ENCODE measurements around the gene RCOR3. TPM values are rescaled to one million over a fixed set of nuclear protein-coding genes. Genes with fewer than 3 reads are reported as not detected.
"Not testable (repeated sequence)": the region's sequence is repeated elsewhere in the genome, so short reads cannot be mapped to it uniquely, and the experiment has no call there.

Gene RCOR3
- total and polyA plus RNA-seq, 8 donors: 19.0 to 34.6 (median 25.5) TPM

DNA sequence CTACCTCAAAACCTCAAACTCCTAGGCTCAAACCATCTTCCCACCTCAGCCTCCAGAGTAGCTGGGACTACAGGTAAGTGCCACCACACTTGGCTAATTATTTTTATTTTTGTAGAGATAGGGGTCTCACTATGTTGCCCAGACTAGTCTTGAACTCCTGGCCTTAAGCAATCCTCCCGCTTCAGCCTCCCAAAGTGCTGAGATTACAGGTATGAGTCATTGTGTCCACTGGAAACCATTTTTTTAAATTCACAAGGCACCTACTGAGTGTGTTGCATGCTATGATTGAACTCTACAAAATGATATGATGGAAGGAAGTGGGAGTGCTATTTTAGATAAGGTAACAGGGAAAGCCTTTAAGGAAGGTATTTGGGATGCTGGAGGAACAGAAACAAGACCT, 41.8 kb upstream of the RCOR3 start:
- intact Hi-C loops (cut with DNase I): no loop called here
- ATAC-seq (no peak), FAIRE-seq (no peak), DNase-seq (no peak)
- no peak overlapping the region for H3K27ac ChIP-seq
- no peaks in the 10 kb centered on the region for H3K4me1 ChIP-seq
- TF ChIP-seq, protein P1, sequence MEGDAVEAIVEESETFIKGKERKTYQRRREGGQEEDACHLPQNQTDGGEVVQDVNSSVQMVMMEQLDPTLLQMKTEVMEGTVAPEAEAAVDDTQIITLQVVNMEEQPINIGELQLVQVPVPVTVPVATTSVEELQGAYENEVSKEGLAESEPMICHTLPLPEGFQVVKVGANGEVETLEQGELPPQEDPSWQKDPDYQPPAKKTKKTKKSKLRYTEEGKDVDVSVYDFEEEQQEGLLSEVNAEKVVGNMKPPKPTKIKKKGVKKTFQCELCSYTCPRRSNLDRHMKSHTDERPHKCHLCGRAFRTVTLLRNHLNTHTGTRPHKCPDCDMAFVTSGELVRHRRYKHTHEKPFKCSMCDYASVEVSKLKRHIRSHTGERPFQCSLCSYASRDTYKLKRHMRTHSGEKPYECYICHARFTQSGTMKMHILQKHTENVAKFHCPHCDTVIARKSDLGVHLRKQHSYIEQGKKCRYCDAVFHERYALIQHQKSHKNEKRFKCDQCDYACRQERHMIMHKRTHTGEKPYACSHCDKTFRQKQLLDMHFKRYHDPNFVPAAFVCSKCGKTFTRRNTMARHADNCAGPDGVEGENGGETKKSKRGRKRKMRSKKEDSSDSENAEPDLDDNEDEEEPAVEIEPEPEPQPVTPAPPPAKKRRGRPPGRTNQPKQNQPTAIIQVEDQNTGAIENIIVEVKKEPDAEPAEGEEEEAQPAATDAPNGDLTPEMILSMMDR (IDR thresholded peaks at IDR 0.05): no peak
- H3K9me3 ChIP-seq: no peaks in the 10 kb centered on the region
- H3K4me3 ChIP-seq: no peak overlapping the region
- no peaks in the 10 kb centered on the region for H3K27me3 ChIP-seq
- H3K36me3 ChIP-seq: no peaks in the 10 kb centered on the region
- 89 to 97% methylated on average over 1 of the region's 1 CpG for WGBS, 2 donors

DNA sequence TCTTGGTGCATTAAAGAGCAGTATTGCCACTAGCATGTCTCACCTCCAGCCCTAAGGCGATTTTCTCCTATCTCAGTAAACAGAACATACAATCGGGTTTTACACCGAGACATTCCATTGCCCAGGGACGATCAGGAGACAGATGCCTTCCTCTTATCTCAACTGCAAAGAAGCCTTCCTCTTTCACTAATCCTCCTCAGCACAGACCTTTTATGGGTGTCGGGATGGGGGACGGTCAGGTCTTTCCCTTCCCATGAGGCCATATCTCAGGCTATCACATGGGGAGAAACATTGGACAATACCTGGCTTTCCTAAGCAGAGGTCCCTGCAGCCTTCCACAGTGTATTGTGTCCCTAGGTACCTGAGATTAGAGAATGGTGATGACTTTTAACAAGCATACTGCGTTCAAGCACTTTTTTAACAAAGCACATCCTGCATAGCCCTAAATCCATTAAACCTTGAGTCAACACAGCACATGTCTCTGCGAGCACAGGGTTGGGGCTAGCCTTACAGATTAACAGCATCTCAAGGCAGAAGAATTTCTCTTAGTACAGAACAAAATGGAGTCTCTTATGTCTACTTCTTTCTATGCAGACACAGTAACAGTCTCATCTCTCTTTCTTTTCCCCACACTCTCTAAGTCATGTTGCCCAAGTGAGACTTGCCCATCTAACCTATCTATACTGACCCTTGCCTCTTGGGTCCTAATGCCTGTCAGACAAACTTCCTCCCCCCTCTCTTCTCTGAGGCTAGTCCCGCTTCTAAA, 36.5 kb upstream of the RCOR3 start:
- 53 to 59% methylated on average over 9 of the region's 9 CpGs for WGBS, 2 donors
- H3K9me3 ChIP-seq; FAIRE-seq; H3K27ac ChIP-seq; H3K4me3 ChIP-seq; H3K36me3 ChIP-seq; intact Hi-C loops (cut with DNase I); H3K27me3 ChIP-seq; ATAC-seq; DNase-seq; H3K4me1 ChIP-seq: not testable (repeated sequence)

DNA sequence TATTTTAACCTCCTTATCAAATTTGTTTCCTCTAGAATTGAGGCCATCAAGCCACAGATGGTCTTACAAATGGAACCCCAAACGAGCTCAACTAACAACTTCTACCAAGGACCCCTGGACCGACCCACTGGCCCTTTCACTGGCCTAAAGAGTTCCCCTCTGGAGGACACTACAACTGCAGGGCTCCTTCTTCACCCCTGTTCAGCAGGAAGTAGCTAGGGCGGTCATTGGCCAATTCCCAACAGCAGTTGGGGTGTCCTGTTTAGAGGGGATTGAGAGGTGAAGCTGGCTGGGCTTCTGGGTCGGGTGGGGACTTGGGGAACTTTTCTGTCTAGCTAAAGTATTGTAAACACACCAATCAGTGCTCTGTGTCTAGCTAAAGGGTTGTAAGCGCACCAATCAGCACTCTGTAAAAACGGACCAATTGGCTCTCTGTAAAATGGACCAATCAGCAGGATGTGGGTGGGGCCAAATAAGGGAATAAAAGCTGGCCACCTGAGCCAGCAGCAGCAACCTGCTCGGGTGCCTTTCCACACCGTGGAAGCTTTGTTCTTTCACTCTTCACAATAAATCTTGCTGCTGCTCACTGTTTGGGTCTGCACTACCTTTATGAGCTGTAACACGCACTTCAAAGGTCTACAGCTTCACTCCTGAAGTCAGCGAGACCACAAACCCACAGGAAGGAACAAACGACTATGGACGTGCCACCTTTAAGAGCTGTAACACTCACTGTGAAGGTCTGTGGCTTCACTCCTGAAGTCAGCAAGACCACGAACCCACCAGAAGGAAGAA, 30.4 kb upstream of the RCOR3 start:
- intact Hi-C loops (cut with DNase I); H3K27me3 ChIP-seq; FAIRE-seq; H3K4me1 ChIP-seq; DNase-seq; H3K9me3 ChIP-seq; H3K36me3 ChIP-seq; H3K27ac ChIP-seq; ATAC-seq; H3K4me3 ChIP-seq: not testable (repeated sequence)
- whole genome bisulfite sequencing, 2 donors: 69 to 78% methylated on average over 13 of the region's 13 CpGs

DNA sequence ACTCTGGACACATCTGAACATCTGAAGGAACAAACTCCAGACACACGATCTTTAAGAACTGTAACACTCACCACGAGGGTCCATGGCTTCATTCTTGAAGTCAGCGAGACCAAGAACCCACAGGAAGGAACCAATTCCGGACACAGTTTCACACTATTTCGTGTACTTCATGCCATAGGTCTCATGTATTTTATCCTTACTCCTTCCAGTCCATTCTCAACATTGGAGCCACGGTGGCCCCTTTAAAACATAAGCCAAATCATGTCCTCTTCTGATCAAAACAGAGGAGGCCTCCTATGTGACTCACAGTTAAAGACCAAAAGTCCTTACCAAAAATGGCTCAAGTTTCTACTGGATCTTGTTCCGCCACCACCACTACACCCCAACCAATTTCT, 29.8 kb upstream of the RCOR3 start:
- Histone ChIP-seq H3K4me1 (no peaks in the 10 kb centered on the region), H3K9me3 (no peaks in the 10 kb centered on the region), H3K4me3 (no peak overlapping the region), H3K27ac (no peak overlapping the region), H3K27me3 (no peaks in the 10 kb centered on the region), H3K36me3 (no peaks in the 10 kb centered on the region)
- TF ChIP-seq, protein P1 (IDR thresholded peaks at IDR 0.05): no peak
- no peak for DNase-seq
- 74 to 83% methylated on average over 7 of the region's 7 CpGs for WGBS, 2 donors
- no peak for FAIRE-seq
- no peak for ATAC-seq
- intact Hi-C loops (cut with DNase I): no loop called here

DNA sequence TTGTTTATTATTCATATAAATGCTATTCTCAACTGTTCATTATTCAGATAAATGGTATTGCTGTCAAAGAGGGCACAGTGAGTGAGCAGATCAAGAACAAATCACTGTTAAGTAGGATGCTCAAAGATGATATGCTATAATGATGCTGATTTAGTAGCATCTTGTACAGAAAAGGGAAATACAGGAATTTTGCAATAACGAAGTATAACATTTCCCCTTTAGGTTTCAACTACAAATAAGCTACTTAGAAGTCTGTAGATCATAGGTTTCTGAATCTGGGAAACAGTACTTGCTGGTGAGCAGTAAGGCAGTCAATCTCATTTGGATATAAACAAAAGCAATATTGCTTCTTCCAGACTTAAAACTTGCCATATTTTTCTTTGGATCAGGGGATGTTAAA, 27.3 kb upstream of the RCOR3 start:
- Histone ChIP-seq H3K27me3 (no peaks in the 10 kb centered on the region), H3K9me3 (no peaks in the 10 kb centered on the region), H3K27ac (no peak overlapping the region), H3K4me3 (no peak overlapping the region), H3K4me1 (no peaks in the 10 kb centered on the region), H3K36me3 (no peaks in the 10 kb centered on the region)
- intact Hi-C loops (cut with DNase I): no loop called here
- 32 to 34% methylated on average over 1 of the region's 1 CpG for WGBS, 2 donors
- TF ChIP-seq, protein P1 (IDR thresholded peaks at IDR 0.05): no peak
- DNase-seq: no peak
- no peak for ATAC-seq
- FAIRE-seq: no peak

Measured in pancreas (tissue), 10 donors.